Inferior parietal cortex (tissue), 1 donor: Measurements from ENCODE around the gene FCAR.
"Not testable (repeated sequence)": the region's sequence is repeated elsewhere in the genome, so short reads cannot be mapped to it uniquely, and the experiment has no call there.

Experiments
- DNase-seq: peaks from one replicate; pipeline ENCODE4 v3.0.0-alpha.2; 2016; ENCODE audit errors: extremely low spot score

FCAR gene

GRCh38 chr19:54894106-54894505 is 20.1 kb downstream of the FCAR start:
- not testable (repeated sequence) for DNase-seq

GRCh38 chr19:54896036-54896435 is 22.0 kb downstream of the FCAR start:
- no peak for DNase-seq

GRCh38 chr19:54898685-54899084 is 24.6 kb downstream of the FCAR start:
- DNase-seq: not testable (repeated sequence)

GRCh38 chr19:54899646-54900045 is 25.6 kb downstream of the FCAR start:
- DNase-seq: not testable (repeated sequence)

- DNase-seq: not testable (repeated sequence)
Observed at GRCh38 chr19:54901153-54901552, 27.1 kb downstream of the FCAR start.

GRCh38 chr19:54902061-54902460 is 28.0 kb downstream of the FCAR start:
- no peak for DNase-seq

GRCh38 chr19:54903303-54903702 is 29.3 kb downstream of the FCAR start:
- no peak for DNase-seq

GRCh38 chr19:54904261-54904660 is 30.2 kb downstream of the FCAR start:
- DNase-seq: not testable (repeated sequence)

GRCh38 chr19:54905421-54905802 is 31.4 kb downstream of the FCAR start:
- DNase-seq: no peak

- no peak for DNase-seq
Observed at GRCh38 chr19:54905803-54906511, 31.9 kb downstream of the FCAR start, which contains the start of gene NCR1. NCR1 (plus strand) TSS chr19:54906148; CDS start chr19:54906188, 40 bp downstream.

GRCh38 chr19:54906819-54907218 is 32.8 kb downstream of the FCAR start:
- DNase-seq: no peak

GRCh38 chr19:54907899-54908298 is 33.9 kb downstream of the FCAR start:
- DNase-seq: not testable (repeated sequence)

GRCh38 chr19:54916822-54917221 is 42.8 kb downstream of the FCAR start:
- DNase-seq: peak; percentile 2

- no peak for DNase-seq
Observed at GRCh38 chr19:54918499-54918898, 44.5 kb downstream of the FCAR start.

GRCh38 chr19:54919646-54920563 is 45.9 kb downstream of the FCAR start:
- not testable (repeated sequence) for DNase-seq

- DNase-seq: no peak
Observed at GRCh38 chr19:54921082-54921481, 47.0 kb downstream of the FCAR start.

GRCh38 chr19:54923276-54923675 is 49.2 kb downstream of the FCAR start:
- DNase-seq: no peak

- no peak for DNase-seq
Observed at GRCh38 chr19:54928299-54928698, 54.3 kb downstream of the FCAR start.

- DNase-seq: no peak
Observed at GRCh38 chr19:54937926-54938325, 63.9 kb downstream of the FCAR start.

- no peak for DNase-seq
Observed at GRCh38 chr19:54938906-54939305, 64.9 kb downstream of the FCAR start.

GRCh38 chr19:54939538-54939937 is 65.5 kb downstream of the FCAR start:
- DNase-seq: not testable (repeated sequence)
